LNCaP clone FGC (cell line): ENCODE results near the gene CREB5.
"Not testable (repeated sequence)": the region's sequence is repeated elsewhere in the genome, so short reads cannot be mapped to it uniquely, and the experiment has no call there.

Source experiments
- DNase-seq: peaks from one replicate; pipeline ENCODE4 v3.0.0-alpha.2; 2011; ENCODE audit warnings: low read depth
- H3K4me3 ChIP-seq: 2 replicates; pipeline ENCODE4 v1.5.1; 2011; ENCODE audit warnings: mild to moderate bottlenecking, low read depth, low read length, control low read depth
- CTCF ChIP-seq: IDR thresholded peaks from 2 replicates; pipeline ENCODE4 v1.5.1; 2012; ENCODE audit warnings: mild to moderate bottlenecking; ENCODE audit not compliant: control insufficient read depth, insufficient read depth; ENCODE audit errors: extremely low read depth

The CREB5 gene

GRCh38 chr7:28782362-28782761 is 370.0 kb downstream of the CREB5 start:
- no peak for DNase-seq
- no peak for TF ChIP-seq CTCF
- no peak overlapping the region for H3K4me3 ChIP-seq

GRCh38 chr7:28784171-28784902 is 372.0 kb downstream of the CREB5 start:
- TF ChIP-seq CTCF, result no peak
- no peak for DNase-seq

GRCh38 chr7:28785041-28785995 is 373.0 kb downstream of the CREB5 start:
- no peak for DNase-seq
- H3K4me3 ChIP-seq, result no peak overlapping the region
- TF ChIP-seq CTCF, result no peak

More at GRCh38 chr7:28784171-28784902, 372.0 kb downstream of the CREB5 start:
- no peak overlapping the region for H3K4me3 ChIP-seq

- not testable (repeated sequence) for DNase-seq
Measured at GRCh38 chr7:28786156-28786555, 373.8 kb downstream of the CREB5 start.

GRCh38 chr7:28787106-28787505 is 374.8 kb downstream of the CREB5 start:
- TF ChIP-seq CTCF, result no peak
- H3K4me3 ChIP-seq, result no peak overlapping the region
- no peak for DNase-seq

More at GRCh38 chr7:28786156-28786555, 373.8 kb downstream of the CREB5 start:
- H3K4me3 ChIP-seq, result not testable (repeated sequence)

- H3K4me3 ChIP-seq, result no peak overlapping the region
- TF ChIP-seq CTCF, result no peak
- DNase-seq, result no peak
Measured at GRCh38 chr7:28790467-28790866, 378.1 kb downstream of the CREB5 start.

- no peak for DNase-seq
- no peak overlapping the region for H3K4me3 ChIP-seq
- no peak for TF ChIP-seq CTCF
Measured at GRCh38 chr7:28792858-28793257, 380.5 kb downstream of the CREB5 start.
